ENCODE results near the gene ARHGAP31. TPM values are rescaled to one million over a fixed set of nuclear protein-coding genes. Genes with fewer than 3 reads are reported as not detected.

Gene ARHGAP31
- total RNA-seq, 4 donors from 2014 or later, result 21.8 to 48.7 (median 22.9) TPM

DNA sequence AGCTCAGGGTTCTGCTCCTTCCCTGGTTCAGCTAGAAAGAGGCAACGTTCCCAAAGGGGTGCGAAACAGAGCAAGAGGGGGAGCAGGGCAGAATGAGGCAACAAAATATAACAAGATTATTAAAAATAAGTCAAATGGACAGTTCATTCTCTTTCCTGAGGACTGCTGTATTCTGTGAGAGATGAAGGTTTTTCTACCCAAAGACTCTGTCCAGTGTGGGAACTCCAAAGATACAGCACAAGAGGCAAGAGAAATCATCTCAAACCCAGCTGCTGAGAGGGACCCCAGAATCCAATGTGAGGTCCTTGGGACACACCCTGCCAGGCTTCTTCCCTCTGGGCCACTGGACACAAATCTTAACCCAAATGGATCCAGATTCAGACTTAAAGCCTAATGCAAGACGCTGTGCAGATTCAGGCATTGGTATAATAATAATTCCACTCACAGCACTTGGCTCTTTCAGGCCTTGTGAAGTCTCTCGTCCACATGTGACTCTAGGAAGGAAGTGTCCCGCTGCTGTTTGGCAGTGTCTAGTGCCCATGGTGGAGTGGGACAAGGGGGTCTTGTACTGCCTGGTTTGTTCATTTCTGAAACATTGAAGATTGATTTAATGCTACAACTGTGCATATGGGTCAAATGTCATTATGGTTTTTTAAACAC, 14.5 kb upstream of the ARHGAP31 start:
- intact Hi-C loops (cut with DNase I; ENCODE audit: low total_unique reads), result no loop called here
- H3K4me3 ChIP-seq (ENCODE audit: low read depth, poor library complexity, severe bottlenecking), result no peak overlapping the region
- WGBS, 2 donors, result 69 to 78% methylated on average over 5 of the region's 5 CpGs
- TF ChIP-seq, protein P1, sequence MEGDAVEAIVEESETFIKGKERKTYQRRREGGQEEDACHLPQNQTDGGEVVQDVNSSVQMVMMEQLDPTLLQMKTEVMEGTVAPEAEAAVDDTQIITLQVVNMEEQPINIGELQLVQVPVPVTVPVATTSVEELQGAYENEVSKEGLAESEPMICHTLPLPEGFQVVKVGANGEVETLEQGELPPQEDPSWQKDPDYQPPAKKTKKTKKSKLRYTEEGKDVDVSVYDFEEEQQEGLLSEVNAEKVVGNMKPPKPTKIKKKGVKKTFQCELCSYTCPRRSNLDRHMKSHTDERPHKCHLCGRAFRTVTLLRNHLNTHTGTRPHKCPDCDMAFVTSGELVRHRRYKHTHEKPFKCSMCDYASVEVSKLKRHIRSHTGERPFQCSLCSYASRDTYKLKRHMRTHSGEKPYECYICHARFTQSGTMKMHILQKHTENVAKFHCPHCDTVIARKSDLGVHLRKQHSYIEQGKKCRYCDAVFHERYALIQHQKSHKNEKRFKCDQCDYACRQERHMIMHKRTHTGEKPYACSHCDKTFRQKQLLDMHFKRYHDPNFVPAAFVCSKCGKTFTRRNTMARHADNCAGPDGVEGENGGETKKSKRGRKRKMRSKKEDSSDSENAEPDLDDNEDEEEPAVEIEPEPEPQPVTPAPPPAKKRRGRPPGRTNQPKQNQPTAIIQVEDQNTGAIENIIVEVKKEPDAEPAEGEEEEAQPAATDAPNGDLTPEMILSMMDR (IDR thresholded peaks at IDR 0.05), result no peak
- TF ChIP-seq POLR2A (IDR thresholded peaks at IDR 0.05), result no peak
- DNase-seq (ENCODE audit: low spot score in 2 of 2), result no peak

DNA sequence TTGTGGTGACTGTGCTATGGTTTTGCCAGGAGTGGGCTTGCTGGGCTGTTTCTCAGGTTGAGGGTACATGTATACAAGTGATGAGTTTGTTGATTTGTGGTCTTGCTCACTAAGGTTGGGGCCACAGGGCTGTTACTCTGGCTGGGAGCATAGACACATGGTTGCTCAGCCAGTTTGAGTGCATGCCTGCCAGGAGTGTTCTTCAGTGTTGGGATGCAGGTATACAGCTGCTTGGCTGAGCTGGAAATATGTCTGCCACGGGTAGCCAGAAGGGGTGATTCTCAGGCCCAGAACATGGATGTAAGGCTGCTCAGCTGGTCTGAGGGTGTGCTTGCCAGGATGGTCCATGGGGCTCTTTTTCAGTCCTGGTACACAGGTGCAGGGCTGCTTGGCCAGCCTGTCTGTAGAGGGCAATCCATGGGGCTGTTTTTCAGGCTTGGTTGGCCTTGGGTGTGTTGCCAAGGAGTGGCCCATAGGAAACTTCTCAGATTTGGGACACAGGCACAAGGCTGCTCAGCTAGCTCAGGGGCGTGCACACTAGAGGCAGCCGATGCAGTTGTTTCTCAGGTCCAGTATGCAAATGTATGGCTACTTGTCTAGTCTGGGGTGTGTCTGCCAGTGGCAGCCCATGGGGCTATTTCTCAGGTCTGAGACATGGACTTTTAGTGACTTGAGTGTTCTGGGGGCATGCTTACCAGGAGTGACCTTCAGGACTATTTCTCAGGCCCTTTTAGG, 5.3 kb upstream of the ARHGAP31 start:
- no peak for TF ChIP-seq POLR2A (IDR thresholded peaks at IDR 0.05)
- TF ChIP-seq, protein P1 (IDR thresholded peaks at IDR 0.05), result no peak
- H3K4me3 ChIP-seq (ENCODE audit: low read depth, poor library complexity, severe bottlenecking), result no peak overlapping the region
- intact Hi-C loops (cut with DNase I; ENCODE audit: low total_unique reads), result no loop called here
- 72 to 74% methylated on average over 3 of the region's 3 CpGs for WGBS, 2 donors
- DNase-seq (ENCODE audit: low spot score in 2 of 2), result no peak

DNA sequence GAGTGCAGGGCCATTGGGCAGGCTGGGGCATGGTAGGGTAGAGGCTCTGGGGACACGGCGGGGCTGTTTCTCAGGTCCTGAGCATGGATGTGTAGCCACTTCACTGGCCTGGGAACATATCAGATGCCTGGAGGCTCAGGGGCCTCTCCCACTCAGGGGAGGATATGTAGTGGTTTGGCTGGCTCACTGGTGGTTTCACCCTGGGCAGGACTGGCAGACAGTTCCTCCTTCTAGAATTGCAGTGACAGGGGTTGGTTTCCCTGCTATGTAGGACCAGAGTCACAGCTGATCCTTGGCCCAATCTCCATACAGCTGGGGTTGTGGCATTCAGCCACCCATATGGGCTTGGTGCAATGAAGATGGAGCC, 4.8 kb upstream of the ARHGAP31 start:
- DNase-seq (ENCODE audit: low spot score in 2 of 2), result no peak
- WGBS, 2 donors, result 67 to 83% methylated on average over 2 of the region's 2 CpGs

DNA sequence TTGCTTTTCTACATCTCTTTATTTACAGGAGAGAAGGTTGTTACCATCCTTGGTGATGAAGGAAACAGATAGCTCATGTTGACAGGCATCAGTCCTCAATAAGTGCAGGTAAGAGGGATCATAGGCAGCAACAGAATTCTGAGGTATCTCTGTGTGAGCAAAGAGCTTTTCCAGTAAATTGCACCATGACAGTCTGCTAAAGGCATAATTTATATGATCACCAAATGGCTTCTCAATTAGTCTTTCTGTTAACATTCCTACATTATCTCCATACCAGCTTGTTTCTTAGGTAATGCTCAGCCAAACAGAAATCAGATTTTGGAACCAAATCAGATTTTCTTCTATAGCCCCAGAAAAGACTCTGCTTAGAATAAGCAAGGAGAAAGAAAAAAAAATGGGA, 3.6 kb upstream of the ARHGAP31 start:
- TF ChIP-seq, protein P1 (IDR thresholded peaks at IDR 0.05), result no peak

More for the DNA sequence above, 4.8 kb upstream of the ARHGAP31 start:
- no peak for TF ChIP-seq POLR2A (IDR thresholded peaks at IDR 0.05)
- TF ChIP-seq, protein P1 (IDR thresholded peaks at IDR 0.05), result no peak
- intact Hi-C loops (cut with DNase I; ENCODE audit: low total_unique reads), result no loop called here
- no peak overlapping the region for H3K4me3 ChIP-seq (ENCODE audit: low read depth, poor library complexity, severe bottlenecking)

DNA sequence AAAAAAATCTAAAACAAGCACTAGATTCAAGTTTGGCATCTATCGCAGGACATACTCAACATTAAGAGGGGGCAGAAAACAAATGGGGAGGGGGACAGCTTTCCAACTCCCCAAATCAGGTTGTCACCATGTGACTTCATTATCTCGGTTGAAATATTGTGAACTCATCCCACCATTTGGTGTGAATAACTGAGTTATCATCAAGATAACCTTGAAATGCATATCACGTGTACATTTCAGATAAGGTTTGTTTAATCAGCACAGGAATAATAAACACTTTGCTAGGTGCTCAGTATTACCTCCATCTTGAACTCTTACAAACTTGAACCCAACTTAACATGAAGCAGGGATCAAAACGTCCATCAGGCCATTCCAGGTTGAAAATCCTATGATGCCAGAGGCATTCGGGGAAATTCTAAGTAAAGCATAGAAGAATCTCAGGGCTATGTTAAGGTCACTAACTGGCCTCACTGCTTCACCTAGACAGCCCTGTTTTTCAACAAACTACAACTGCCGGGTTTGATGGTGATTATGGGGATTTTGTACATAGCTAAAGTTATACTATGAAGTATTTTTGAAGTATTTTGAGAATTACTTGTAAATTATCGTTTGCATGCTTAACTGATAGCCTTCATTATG, 3.0 kb upstream of the ARHGAP31 start:
- 91 to 93% methylated on average over 7 of the region's 7 CpGs for WGBS, 2 donors
- DNase-seq (ENCODE audit: low spot score in 2 of 2), result no peak
- intact Hi-C loops (cut with DNase I; ENCODE audit: low total_unique reads), result no loop called here
- TF ChIP-seq POLR2A (IDR thresholded peaks at IDR 0.05), result no peak
- TF ChIP-seq, protein P1 (IDR thresholded peaks at IDR 0.05), result no peak
- H3K4me3 ChIP-seq (ENCODE audit: low read depth, poor library complexity, severe bottlenecking), result no peak overlapping the region

More for the DNA sequence above, 3.6 kb upstream of the ARHGAP31 start:
- intact Hi-C loops (cut with DNase I; ENCODE audit: low total_unique reads), result no loop called here
- DNase-seq (ENCODE audit: low spot score in 2 of 2), result no peak
- no peak overlapping the region for H3K4me3 ChIP-seq (ENCODE audit: low read depth, poor library complexity, severe bottlenecking)
